B cell (primary cell): ENCODE results near the gene ZNF662. TPM values are rescaled to one million over a fixed set of nuclear protein-coding genes. Genes with fewer than 3 reads are reported as not detected.

Experiments
- ATAC-seq: fragments of 200-7000 bp; cut with Tn5 transposase; one replicate; pipeline ENCODE4 v1.10.0; 2021; ENCODE audit warnings: low read depth, mild to moderate bottlenecking, moderate number of reproducible peaks, moderate library complexity
- CTCF ChIA-PET: fragments of 350-600 bp; sonication (Branson Sonifier 250); formaldehyde crosslinking; loops from one replicate; lab custom pipeline; 2021; ENCODE audit warnings: antibody characterized with exemption, inconsistent platforms; lab: Charles Lee
- POLR2A ChIA-PET: fragments of 350-600 bp; sonication (Branson Sonifier 250); formaldehyde crosslinking; loops from one replicate; lab custom pipeline; 2021; ENCODE audit warnings: antibody characterized with exemption; lab: Charles Lee
- DNase-seq: peaks from one replicate; pipeline ENCODE4 v3.0.0; 2013
- H2AFZ ChIP-seq: 2 replicates; pipeline ENCODE4 v1.6.1; 2012; ENCODE audit warnings: mild to moderate bottlenecking, low read depth, low read length; ENCODE audit not compliant: insufficient read depth, poor library complexity, severe bottlenecking
- H3K27ac ChIP-seq, 2 donors: 1 replicate in 1 of 2; 2 replicates in 1 of 2; pipeline ENCODE4 v1.5.1; 2012 to 2013; ENCODE audit warnings: low read length in 2 of 2, mild to moderate bottlenecking in 2 of 2, moderate library complexity in 1 of 2
- H3K27me3 ChIP-seq, 4 experiments: fragments of 200-600 bp in 1 of 4; sonication (generic) in 1 of 4; replicated peaks in 1 of 4; 1 replicate in 2 of 4; 2 replicates in 2 of 4; pipeline versions ENCODE4 v1.6.1 to v1.7.0; 2013 to 2016; ENCODE audit warnings: low read length in 3 of 4, mild to moderate bottlenecking in 2 of 4, mixed read lengths in 1 of 4, moderate library complexity in 1 of 4; ENCODE audit not compliant: insufficient read depth in 4 of 4, control insufficient read depth in 3 of 4; ENCODE audit errors: control extremely low read depth in 1 of 4
- H3K36me3 ChIP-seq, 2 experiments: replicated peaks in 1 of 2; 1 replicate in 1 of 2; 2 replicates in 1 of 2; pipeline versions ENCODE4 v1.6.1 to v1.7.1; 2013; ENCODE audit warnings: low read length in 1 of 2; ENCODE audit not compliant: insufficient read depth in 2 of 2, control insufficient read depth in 1 of 2; ENCODE audit errors: control extremely low read depth in 1 of 2, extremely low read depth in 1 of 2
- H3K4me1 ChIP-seq, 2 donors: fragments of 200-600 bp in 1 of 2; sonication (generic) in 1 of 2; 1 replicate in 1 of 2; 2 replicates in 1 of 2; pipeline versions ENCODE4 v1.5.1 to v1.6.1; 2013 to 2017; ENCODE audit warnings: low read length in 2 of 2; ENCODE audit not compliant: control insufficient read depth in 2 of 2, insufficient read depth in 2 of 2
- H3K4me2 ChIP-seq: replicated peaks from 2 replicates; pipeline ENCODE3; 2012; ENCODE audit warnings: mild to moderate bottlenecking, low read depth, low read length; ENCODE audit not compliant: poor library complexity, severe bottlenecking
- H3K4me3 ChIP-seq, 5 experiments: fragments of 200-600 bp in 1 of 5; sonication (generic) in 1 of 5; 1 replicate in 3 of 5; 2 replicates in 2 of 5; pipeline versions ENCODE4 v1.5.1 to v1.7.0; 2011 to 2016; ENCODE audit warnings: low read length in 4 of 5, mild to moderate bottlenecking in 4 of 5, low read depth in 2 of 5, control low read depth in 1 of 5, moderate library complexity in 1 of 5; ENCODE audit not compliant: insufficient read depth in 1 of 5; ENCODE audit errors: control extremely low read depth in 1 of 5, extremely low read depth in 1 of 5
- H3K79me2 ChIP-seq: fragments of 200-600 bp; sonication (generic); one replicate; pipeline ENCODE4 v1.6.0; 2016; ENCODE audit warnings: low read length; ENCODE audit not compliant: control insufficient read depth, insufficient read depth
- H3K9ac ChIP-seq: fragments of 200-600 bp; sonication (generic); 2 replicates; pipeline ENCODE4 v1.6.1; 2017; ENCODE audit warnings: mild to moderate bottlenecking, low read length, moderate library complexity
- H3K9me3 ChIP-seq, 3 donors: one replicate each; pipeline versions ENCODE4 v1.6.1 to v1.7.1; 2013; ENCODE audit warnings: low read length in 2 of 3; ENCODE audit not compliant: control insufficient read depth in 2 of 3, insufficient read depth in 1 of 3; ENCODE audit errors: control extremely low read depth in 1 of 3
- H4K20me1 ChIP-seq: 2 replicates; pipeline ENCODE4 v1.6.0; 2012; ENCODE audit warnings: mild to moderate bottlenecking, low read length; ENCODE audit not compliant: insufficient read depth, control insufficient read depth, poor library complexity, severe bottlenecking
- H3K27ac Mint-ChIP-seq: one replicate; pipeline ENCODE4 v1.8.0; 2021; ENCODE audit warnings: mixed read lengths
- H3K27me3 Mint-ChIP-seq: one replicate; pipeline ENCODE4 v1.8.0; 2021; ENCODE audit warnings: mixed read lengths
- H3K4me1 Mint-ChIP-seq: one replicate; pipeline ENCODE4 v1.8.0; 2021; ENCODE audit warnings: mixed read lengths
- H3K4me3 Mint-ChIP-seq: one replicate; pipeline ENCODE4 v1.8.0; 2021; ENCODE audit warnings: mixed read lengths
- H3K9me3 Mint-ChIP-seq: one replicate; pipeline ENCODE4 v1.8.0; 2022; ENCODE audit warnings: mixed read lengths; ENCODE audit not compliant: insufficient read depth
- EZH2 ChIP-seq: IDR thresholded peaks from 2 replicates; pipeline ENCODE4 v1.6.1; 2012; ENCODE audit warnings: borderline replicate concordance, low read depth, mild to moderate bottlenecking, moderate library complexity, low read length; ENCODE audit not compliant: insufficient read depth, poor library complexity, severe bottlenecking
- WGBS: methylation state at CpG from one replicate; pipeline ENCODE4 v1.1.5; 2013; ENCODE audit warnings: missing lambda C conversion rate; ENCODE audit not compliant: insufficient coverage; 5-methylcytosine and 5-hydroxymethylcytosine counted together
- intact Hi-C: fragments of 100-400 bp; cut with micrococcal nuclease; formaldehyde crosslinking; loops from one replicate; pipeline ENCODE4 v1.10.0; 2022
- polyA plus RNA-seq: library from polyadenylated mRNA; depleted of rRNA; stranded (reverse); fragments of >200 nt; gene quantifications from 2 replicates; pipeline ENCODE4 v1.2.3, GENCODE V29; 2012
- total RNA-seq, 2 donors: library from RNA; stranded (reverse); fragments of 120-200 nt in 1 of 2; gene quantifications; 1 replicate in 1 of 2; 2 replicates in 1 of 2; pipeline versions ENCODE4 v1.2.3 to v1.2.4, GENCODE V29; 2013 to 2022
- TF ChIP-seq, protein P1 (sequence below): fragments of 200-600 bp; IDR thresholded peaks from one replicate; pipeline ENCODE4 v1.8.0; 2022; ENCODE audit warnings: antibody characterized with exemption, mild to moderate bottlenecking

Gene ZNF662
- total and polyA plus RNA-seq, 2 donors (not counting 1 experiment from before 2014, with no cell fraction given) = 0.12 to 0.42 TPM

- TF ChIP-seq, protein P1, sequence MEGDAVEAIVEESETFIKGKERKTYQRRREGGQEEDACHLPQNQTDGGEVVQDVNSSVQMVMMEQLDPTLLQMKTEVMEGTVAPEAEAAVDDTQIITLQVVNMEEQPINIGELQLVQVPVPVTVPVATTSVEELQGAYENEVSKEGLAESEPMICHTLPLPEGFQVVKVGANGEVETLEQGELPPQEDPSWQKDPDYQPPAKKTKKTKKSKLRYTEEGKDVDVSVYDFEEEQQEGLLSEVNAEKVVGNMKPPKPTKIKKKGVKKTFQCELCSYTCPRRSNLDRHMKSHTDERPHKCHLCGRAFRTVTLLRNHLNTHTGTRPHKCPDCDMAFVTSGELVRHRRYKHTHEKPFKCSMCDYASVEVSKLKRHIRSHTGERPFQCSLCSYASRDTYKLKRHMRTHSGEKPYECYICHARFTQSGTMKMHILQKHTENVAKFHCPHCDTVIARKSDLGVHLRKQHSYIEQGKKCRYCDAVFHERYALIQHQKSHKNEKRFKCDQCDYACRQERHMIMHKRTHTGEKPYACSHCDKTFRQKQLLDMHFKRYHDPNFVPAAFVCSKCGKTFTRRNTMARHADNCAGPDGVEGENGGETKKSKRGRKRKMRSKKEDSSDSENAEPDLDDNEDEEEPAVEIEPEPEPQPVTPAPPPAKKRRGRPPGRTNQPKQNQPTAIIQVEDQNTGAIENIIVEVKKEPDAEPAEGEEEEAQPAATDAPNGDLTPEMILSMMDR = no peak
- TF ChIP-seq EZH2 = no peak
- Histone ChIP-seq H3K4me1 (no peaks in the 10 kb centered on the region), H3K9me3 (no peaks in the 10 kb centered on the region), H4K20me1 (no peaks in the 10 kb centered on the region), H3K36me3 (no peaks in the 10 kb centered on the region), H3K79me2 (no peaks in the 10 kb centered on the region), H3K27ac (no peak overlapping the region), H3K4me2 (no peak overlapping the region), H3K4me3 (no peak overlapping the region), H2AFZ (no peak overlapping the region), H3K27me3 (no peaks in the 10 kb centered on the region), H3K9ac (no peak overlapping the region)
- CTCF ChIA-PET = interaction anchor here (1.4 kb wide), 1 partner anchor 9 kb away, joined by 3 read pairs; no protein-coding TSS in a partner anchor
- Mint-ChIP-seq H3K4me1 (no peaks in the 10 kb centered on the region), H3K27ac (no peak overlapping the region), H3K9me3 (no peaks in the 10 kb centered on the region), H3K4me3 (no peak overlapping the region), H3K27me3 (peaks cover 7% of the 10 kb centered on the region)
- intact Hi-C loops = no loop called here
- WGBS = 70% methylated on average over 2 of the region's 5 CpGs
- POLR2A ChIA-PET = interaction anchor here (0.6 kb wide), 1 partner anchor 31 kb away, joined by 3 read pairs; no protein-coding TSS in a partner anchor
- ATAC-seq = no peak
- DNase-seq = no peak
Measured at GRCh38 chr3:42871592-42872196, 34.2 kb upstream of the ZNF662 start.

DNA sequence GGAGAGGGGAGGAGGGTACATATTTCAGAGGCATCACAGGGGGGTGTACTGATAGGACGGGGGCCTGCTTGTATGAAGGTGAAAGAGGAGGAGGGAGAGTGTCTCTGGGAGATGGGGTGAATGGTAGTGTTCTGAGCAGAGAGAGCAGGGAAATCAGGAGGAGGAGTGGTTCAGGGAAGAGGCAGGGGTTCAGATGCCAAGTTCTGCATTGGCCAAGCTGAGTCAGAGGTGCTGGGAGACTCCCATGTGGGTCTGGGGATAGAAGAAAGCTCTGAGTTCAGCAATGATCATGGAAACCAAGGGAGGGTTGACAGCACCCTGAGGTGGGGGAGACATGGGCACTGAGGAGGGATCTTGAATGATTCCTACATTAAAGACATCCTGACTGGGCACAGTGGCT lies 33.2 kb upstream of the ZNF662 start:
- ATAC-seq (no peak), DNase-seq (no peak)
- CTCF ChIA-PET = interaction anchor here (1.4 kb wide), 1 partner anchor 8 kb away, joined by 3 read pairs; no protein-coding TSS in a partner anchor
- H3K9me3 ChIP-seq = no peaks in the 10 kb centered on the region
- WGBS = 93% methylated on average over 1 of the region's 1 CpG
- intact Hi-C loops = no loop called here
- no peaks in the 10 kb centered on the region for H3K79me2 ChIP-seq
- H3K4me1 ChIP-seq = no peaks in the 10 kb centered on the region
- Mint-ChIP-seq H3K4me3 (no peak overlapping the region), H3K27me3 (peaks cover 7% of the 10 kb centered on the region), H3K4me1 (no peaks in the 10 kb centered on the region), H3K9me3 (no peaks in the 10 kb centered on the region), H3K27ac (no peak overlapping the region)
- H3K36me3 ChIP-seq = no peaks in the 10 kb centered on the region
- POLR2A ChIA-PET = no interaction called here
- no peak overlapping the region for H2AFZ ChIP-seq
- no peak overlapping the region for H3K4me3 ChIP-seq
- no peaks in the 10 kb centered on the region for H3K27me3 ChIP-seq
- H4K20me1 ChIP-seq = no peaks in the 10 kb centered on the region
- no peak overlapping the region for H3K9ac ChIP-seq
- H3K4me2 ChIP-seq = no peak overlapping the region
- no peak overlapping the region for H3K27ac ChIP-seq
- TF ChIP-seq, protein P1 = no peak
- TF ChIP-seq EZH2 = no peak
